ENCODE data around the gene CCNT1. TPM values are rescaled to one million over a fixed set of nuclear protein-coding genes. Genes with fewer than 3 reads are reported as not detected.
"Not testable (repeated sequence)": the region's sequence is repeated elsewhere in the genome, so short reads cannot be mapped to it uniquely, and the experiment has no call there.

The CCNT1 gene
- total RNA-seq, result 53.8 and 56.1 TPM in 2 replicates

DNA sequence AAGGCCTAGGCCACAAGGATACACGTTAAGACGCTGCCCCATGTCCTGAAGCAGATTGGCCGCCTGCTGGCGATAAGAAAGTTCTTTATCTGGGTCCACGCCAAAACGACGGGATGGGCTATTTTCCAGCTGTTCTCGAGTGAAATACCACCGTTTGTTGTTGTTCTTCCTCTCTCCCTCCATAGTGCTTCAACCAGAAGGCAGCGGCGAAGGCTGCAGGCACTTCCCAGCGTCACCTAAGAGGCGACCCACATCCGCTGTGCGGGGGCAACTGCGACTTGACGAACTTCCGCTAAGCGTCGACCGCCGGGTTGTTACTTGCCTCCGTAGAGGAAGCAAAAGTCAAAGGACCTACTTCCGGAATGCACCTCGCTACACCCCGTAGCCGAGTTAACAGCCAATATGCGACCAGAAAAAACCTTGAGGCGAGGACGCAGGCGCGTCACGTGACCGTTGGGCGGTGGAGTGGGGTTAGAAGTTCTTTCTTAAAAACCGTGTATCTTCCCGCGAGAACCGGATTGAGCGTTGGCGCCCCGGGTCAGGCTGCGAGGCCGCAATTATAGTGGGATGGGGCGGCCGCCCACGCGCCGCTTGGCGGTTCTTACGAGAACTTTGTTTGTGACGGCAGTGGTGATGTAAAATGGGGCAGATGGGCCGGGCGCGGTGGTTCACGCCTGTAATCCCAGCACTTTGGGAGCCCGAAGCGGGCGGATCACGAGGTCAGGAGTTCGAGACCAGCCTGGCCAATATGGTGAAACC is at the start of gene CCNT1:
Gene CCNT1 (minus strand): TSS at position 215 of the 759 bp plus-strand sequence. CDS start 32 bp downstream, at position 183.
- intact Hi-C loops (cut with micrococcal nuclease), result loop anchor here (1.0 kb wide), 5 partner anchors 34 to 611 kb away; partner anchors contain the start of genes ASB8, DDX23 and KANSL2

GRCh38 chr12:48765753-48766162 is 49.3 kb upstream of the CCNT1 start:
- intact Hi-C loops (cut with micrococcal nuclease), result no loop called here

DNA sequence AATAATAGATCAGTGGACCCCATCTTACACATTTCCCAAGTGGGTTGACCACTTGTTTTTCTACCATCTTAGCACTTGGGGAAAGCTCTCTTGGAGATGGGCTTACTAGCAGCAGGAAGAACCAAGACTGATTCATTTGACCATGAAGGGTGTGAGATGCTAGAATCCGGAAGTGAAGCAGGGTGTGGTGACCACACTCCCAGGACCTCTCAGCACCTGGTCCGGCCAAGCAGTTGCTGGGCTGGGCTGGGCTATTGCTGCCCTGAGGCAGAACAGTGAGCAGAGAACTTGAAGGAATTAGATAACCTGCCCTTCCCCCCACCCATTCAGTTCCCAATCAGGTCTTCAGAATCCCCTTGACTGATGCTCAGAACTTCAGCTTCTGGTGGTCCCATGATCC is 48.0 kb upstream of the CCNT1 start:
- intact Hi-C loops (cut with micrococcal nuclease), result no loop called here

DNA sequence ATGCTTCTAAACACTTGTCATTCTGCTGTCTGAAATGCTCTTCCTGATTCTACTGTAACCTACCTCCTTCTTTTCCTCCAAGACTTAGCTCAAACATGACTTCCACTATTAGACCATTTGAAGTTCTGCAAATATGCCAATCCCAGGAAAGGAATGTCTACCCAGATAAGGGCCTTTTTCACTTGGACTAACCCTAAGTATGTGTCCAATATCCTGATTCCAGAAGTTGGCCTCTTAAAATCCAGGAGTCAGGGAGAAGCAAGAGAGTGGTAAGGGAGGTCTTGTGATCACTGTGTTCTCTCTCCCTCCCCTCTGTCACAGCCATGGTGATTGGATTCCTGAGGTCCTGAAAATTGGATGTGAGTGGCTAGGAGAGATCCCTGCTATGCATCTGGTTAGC is 42.2 kb upstream of the CCNT1 start:
- intact Hi-C loops (cut with micrococcal nuclease), result no loop called here

- intact Hi-C loops (cut with micrococcal nuclease), result no loop called here
Measured at GRCh38 chr12:48758186-48758585, 41.7 kb upstream of the CCNT1 start.

DNA sequence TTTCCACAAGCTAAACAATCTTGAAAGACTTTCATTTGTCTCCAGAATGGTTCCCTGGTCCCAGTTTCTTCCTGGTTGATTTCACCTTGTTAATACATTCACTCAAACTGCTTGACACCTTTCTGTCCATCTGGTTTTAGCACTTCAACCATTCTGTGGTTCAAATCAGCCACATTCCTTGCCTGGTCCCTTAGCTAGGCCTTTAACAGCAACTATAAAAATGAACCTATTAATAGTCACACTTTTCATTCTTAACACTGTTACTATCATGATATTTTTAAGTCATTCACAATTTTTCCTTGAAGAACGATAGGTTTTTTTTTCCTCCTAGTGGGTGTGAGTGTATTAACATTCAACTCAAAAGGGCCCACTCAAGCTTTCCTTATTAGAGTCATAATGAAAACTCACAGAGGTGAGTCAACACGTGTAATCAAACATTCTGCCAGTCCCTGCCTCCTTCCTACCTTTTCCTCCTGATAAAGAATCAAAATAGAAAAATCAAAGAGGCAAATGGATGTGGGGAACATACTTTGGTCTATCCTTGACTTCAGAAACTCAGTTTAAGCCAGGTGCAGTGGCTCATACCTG is 34.4 kb upstream of the CCNT1 start:
- intact Hi-C loops (cut with micrococcal nuclease), result no loop called here

GRCh38 chr12:48750215-48750614 is 33.7 kb upstream of the CCNT1 start:
- intact Hi-C loops (cut with micrococcal nuclease), result no loop called here

DNA sequence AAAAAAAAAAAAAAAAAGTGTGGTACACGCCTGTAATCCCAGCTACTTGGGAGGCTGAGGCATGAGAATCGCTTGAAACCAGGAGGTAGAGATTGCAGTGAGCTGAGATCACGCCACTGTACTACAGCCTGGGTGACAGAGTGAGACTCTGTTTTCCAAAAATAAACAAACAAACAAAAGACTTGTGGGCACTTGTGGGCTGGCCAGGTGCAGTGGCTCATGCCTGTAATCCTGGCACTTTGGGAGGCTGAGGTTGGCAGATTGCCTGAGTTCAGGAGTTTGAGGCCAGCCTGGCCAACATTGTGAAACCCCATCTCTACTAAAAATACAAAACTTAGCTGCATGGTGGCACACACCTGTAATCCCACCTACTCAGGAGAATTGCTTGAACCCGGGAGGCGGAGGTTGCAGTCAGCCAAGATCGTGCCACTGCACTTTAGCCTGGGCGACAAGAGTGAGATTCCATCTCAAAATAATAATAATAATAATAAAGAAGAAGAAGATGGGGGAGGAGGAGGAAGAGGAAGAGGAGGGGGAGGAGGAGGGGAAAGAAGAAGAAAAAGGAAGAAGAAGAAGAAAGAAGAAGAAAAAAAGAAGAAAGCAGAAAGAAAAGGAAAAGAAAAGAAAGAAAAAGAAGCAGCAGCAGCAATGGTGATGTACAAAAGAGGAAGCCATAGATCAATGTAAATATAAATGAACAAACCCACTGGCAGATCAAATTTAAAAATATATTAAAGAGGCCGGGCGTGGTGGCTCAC is 27.9 kb upstream of the CCNT1 start:
- intact Hi-C loops (cut with micrococcal nuclease), result no loop called here

GRCh38 chr12:48739618-48740269 is 23.2 kb upstream of the CCNT1 start:
- intact Hi-C loops (cut with micrococcal nuclease), result no loop called here

DNA sequence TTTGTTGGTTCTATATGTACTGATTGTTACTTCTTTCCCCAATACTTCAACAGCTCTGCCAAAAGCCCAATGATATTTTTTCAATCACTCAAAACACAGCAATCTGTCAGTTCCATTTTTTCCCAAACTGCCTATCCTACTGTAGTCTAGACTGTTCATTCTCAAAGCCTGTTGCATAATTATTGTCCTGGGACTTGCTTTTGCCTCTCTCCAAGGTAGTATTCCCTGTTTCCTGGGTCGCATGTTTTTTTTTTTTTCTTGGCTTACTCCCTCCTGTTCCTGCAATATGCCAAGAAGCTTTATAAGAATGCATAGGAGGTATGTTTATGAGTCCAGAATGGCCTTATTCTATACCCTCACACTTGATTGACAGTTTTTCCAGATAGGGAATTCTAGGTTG is 19.9 kb upstream of the CCNT1 start:
- intact Hi-C loops (cut with micrococcal nuclease), result no loop called here

DNA sequence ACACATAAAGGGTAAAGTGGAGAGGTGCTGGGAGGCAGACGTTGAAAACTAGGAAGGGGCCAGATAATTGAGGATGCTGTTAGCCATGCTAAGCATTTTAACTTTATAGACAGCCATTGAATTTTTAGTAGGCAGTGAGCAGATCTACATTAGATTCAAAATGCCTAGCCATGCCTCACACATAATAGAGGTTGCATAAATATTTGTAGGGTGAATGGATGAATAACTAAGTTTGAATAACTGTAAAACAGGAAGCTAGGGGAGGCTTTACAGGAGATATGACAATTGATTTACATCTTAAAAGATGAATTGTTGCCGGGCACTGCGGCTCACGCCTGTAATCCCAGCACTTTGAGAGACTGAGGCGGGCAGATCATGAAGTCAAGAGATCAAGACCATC is 12.3 kb upstream of the CCNT1 start:
- intact Hi-C loops (cut with micrococcal nuclease), result no loop called here

DNA sequence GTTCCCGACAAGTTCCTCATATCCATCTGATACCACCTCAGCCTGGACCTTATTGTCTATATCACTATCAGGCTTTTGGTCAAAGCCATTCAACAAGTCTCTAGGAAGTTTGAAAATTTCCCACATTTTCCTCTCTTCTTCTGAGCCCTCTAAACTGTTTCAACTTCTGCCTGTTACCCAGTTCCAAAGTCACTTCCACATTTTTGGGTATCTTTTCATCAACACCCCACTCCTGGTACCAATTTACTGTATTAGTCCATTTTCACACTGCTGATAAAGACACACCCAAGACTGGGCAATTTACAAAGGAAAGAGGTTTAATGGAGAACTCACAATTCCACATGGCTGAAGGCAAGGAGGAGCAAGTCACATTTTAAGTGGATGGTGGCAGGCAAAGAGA is 4.2 kb upstream of the CCNT1 start:
- intact Hi-C loops (cut with micrococcal nuclease), result not testable (repeated sequence)

- intact Hi-C loops (cut with micrococcal nuclease), result not testable (repeated sequence)
Measured at GRCh38 chr12:48720171-48720570, 3.7 kb upstream of the CCNT1 start.

DNA sequence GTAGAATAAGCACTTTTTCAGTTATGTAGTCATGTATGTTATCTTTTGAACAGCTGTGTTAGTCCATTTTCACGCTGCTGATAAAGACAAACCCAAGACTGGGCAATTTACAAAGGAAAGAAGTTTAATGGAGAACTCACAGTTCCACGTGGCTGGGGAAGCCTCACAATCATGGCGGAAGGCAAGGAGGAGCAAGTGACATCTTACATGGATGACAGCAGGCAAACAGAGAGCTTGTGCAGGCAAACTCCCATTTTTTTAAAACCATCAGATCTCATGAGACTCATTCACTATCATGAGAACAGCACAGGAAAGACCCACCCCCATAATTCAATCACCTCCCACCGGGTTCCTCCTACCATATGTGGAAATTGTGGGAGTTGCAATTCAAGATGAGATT is 2.5 kb upstream of the CCNT1 start:
- intact Hi-C loops (cut with micrococcal nuclease), result not testable (repeated sequence)

DNA sequence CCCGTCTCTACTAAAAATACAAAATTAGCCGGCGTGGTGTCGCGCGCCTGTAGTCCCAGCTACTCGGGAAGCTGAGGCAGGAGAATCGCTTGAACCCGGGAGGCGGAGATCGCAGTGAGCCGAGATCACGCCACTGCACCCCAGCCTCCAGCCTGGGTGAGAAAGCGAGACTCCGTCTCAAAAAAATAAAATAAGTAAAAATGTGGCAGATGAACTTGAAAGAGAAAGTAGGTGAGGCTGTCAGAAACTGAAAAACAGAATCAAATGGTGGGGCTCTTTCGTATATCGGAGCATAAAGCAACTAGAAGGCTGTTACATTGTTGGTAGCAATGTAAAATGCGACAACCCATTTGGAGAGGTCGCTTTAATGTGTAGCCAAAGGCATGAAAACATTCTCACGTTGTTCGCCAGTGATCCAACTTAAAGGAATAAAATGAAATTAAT is 767 bp upstream of the CCNT1 start:
- intact Hi-C loops (cut with micrococcal nuclease), result no loop called here

DNA sequence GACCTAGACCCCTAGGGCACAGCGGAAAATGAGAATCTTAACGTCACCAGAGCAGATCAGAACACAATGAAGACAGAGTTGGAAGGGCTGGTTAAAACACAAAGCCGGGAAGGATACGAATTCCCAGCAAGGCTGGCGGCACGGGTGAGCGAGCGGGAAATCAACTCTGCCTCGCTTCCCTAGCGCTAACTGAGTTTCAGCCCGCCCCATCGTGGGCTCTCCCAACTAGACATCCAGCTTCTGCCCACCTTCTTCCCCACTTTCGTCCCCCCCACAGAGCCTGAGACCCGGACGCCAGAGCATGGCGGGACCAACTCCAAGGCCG is 377 bp downstream of the CCNT1 start:
- intact Hi-C loops (cut with micrococcal nuclease), result loop anchor here (1.0 kb wide), 5 partner anchors 34 to 611 kb away; partner anchors contain the start of genes ASB8, DDX23 and KANSL2

DNA sequence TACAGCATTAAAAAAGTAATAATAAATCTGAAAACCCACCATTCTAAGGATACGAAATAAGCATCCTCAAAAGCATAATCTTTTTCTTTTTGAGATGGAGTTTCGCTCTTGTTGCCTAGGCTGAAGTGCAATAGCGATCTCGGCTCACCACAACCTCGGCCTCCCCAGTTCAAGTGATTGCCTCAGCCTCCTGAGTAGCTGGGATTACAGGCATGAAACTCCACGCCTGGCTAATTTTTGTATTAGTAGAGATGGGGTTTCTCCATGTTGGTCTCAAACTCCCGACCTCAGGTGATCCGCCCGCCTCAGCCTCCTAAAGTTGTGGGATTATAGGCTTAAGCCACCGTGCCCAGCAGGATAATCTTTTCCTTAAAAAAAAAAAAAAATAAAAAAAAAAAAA is 4.3 kb downstream of the CCNT1 start:
- intact Hi-C loops (cut with micrococcal nuclease), result no loop called here

DNA sequence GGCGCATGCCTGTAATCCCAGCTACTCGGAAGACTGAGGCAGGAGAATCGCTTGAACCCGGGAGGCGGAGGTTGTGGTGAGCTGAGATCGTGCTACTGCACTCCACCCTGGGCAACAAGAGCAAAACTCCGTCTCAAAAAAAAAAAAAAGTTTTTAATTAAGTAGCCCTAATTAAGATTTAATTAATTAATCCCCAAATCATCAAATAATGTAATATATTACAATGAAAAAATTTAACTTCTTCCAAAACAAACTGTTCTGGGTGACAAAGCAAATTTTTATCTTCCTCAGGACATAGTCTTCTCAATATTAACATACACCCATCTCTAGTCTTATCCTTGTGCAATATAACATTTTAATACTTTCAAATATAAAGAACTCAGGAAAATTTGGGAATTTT is 17.7 kb downstream of the CCNT1 start:
- intact Hi-C loops (cut with micrococcal nuclease), result not testable (repeated sequence)

GRCh38 chr12:48696626-48697025 is 19.9 kb downstream of the CCNT1 start:
- intact Hi-C loops (cut with micrococcal nuclease), result no loop called here

- intact Hi-C loops (cut with micrococcal nuclease), result no loop called here
Measured at GRCh38 chr12:48695859-48696258, 20.6 kb downstream of the CCNT1 start.

DNA sequence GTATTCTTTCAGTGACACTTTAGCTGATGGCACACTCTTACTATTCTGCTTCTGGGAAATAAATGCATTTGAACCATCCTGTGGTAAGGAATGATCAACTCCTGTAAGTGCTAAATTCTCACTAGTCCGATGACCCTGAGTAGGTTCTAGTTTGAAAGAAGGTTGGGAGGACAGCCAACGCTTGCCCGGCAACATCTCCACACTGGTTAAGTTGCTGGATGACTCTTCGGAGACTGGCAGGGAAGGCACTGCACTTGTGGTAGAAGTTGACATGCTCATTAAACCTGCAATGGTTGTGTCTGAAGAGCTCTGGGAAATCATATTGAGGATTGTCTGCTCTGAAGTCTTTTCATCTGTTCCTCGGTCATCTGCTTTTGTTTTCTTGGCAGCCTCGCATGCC is 22.5 kb downstream of the CCNT1 start:
- intact Hi-C loops (cut with micrococcal nuclease), result no loop called here

- intact Hi-C loops (cut with micrococcal nuclease), result no loop called here
Measured at GRCh38 chr12:48693572-48693971, 22.9 kb downstream of the CCNT1 start.

All from T-helper 2 cell treated with Interferon-gamma antibody and Interleukin-4, amounts not matched to agents 100 ng/mL and 5 ng/mL, for 36 hours (primary cell).